ENCODE results near the gene TRAFD1. TPM values are rescaled to one million over a fixed set of nuclear protein-coding genes. Genes with fewer than 3 reads are reported as not detected.

TRAFD1 gene
- total RNA-seq (2014; rRNA removed; shearing (Covaris generic)): 20.8 and 27.1 TPM in 2 replicates

GRCh38 chr12:112125250-112125999 is at the start of gene TRAFD1:
Gene TRAFD1, plus strand, starts transcription at chr12:112125560. Its CDS starts 4,963 bp downstream, at chr12:112130523.

GRCh38 chr12:112108202-112109079 is 16.9 kb upstream of the TRAFD1 start, which contains the start of gene NAA25:
Gene NAA25, minus strand, starts transcription at chr12:112108783. Its CDS starts 10 bp downstream, at chr12:112108773.

Small RNA genes within 50 kb of the gene (small RNA-seq; reads per million reads assigned to genes)
- gene RF00019: not detected

Other genes with a start within 250 kb of the TRAFD1 start
- 7.9 and 9.4 TPM in 2 replicates for gene TMEM116, start 112.4 kb upstream of the TRAFD1 start, total RNA-seq (2014; rRNA removed; shearing (Covaris generic))
- 123 and 138 TPM in 2 replicates for gene ERP29, start 112.1 kb upstream of the TRAFD1 start, total RNA-seq (2014; rRNA removed; shearing (Covaris generic))
- 21.8 and 26.2 TPM in 2 replicates for gene NAA25, start 16.8 kb upstream of the TRAFD1 start, total RNA-seq (2014; rRNA removed; shearing (Covaris generic))